Measurements from ENCODE around the gene COA3.

COA3 gene

GRCh38 chr17:42798383-42799380 is at the start of gene COA3, which contains the start of gene CNTD1:
TSS of gene COA3 (minus strand) at chr17:42798704. CDS start at chr17:42798681, 23 bp downstream.
TSS of gene CNTD1 (plus strand) at chr17:42798861. CDS start at chr17:42799068, 207 bp downstream.
- DNase-seq (ENCODE audit: low read depth) = peak; percentile 48
- H3K4me3 ChIP-seq (ENCODE audit: low read length) = peak within 1 kb of the TSS; percentile 79
- TF ChIP-seq CTCF (conservative IDR thresholded peaks at IDR 0.05; ENCODE audit: low read depth, low read length) = no peak

- DNase-seq (ENCODE audit: low read depth) = no peak
- no peak overlapping the region for H3K4me3 ChIP-seq (ENCODE audit: low read length)
- TF ChIP-seq CTCF (conservative IDR thresholded peaks at IDR 0.05; ENCODE audit: low read depth, low read length) = no peak
Observed at GRCh38 chr17:42848093-42848492, 49.6 kb upstream of the COA3 start.

GRCh38 chr17:42846594-42847280 is 48.2 kb upstream of the COA3 start:
- DNase-seq (ENCODE audit: low read depth) = no peak
- TF ChIP-seq CTCF (conservative IDR thresholded peaks at IDR 0.05; ENCODE audit: low read depth, low read length) = no peak
- H3K4me3 ChIP-seq (ENCODE audit: low read length) = no peak overlapping the region

GRCh38 chr17:42845918-42846593 is 47.6 kb upstream of the COA3 start:
- no peak for DNase-seq (ENCODE audit: low read depth)
- TF ChIP-seq CTCF (conservative IDR thresholded peaks at IDR 0.05; ENCODE audit: low read depth, low read length) = no peak
- no peak overlapping the region for H3K4me3 ChIP-seq (ENCODE audit: low read length)

GRCh38 chr17:42845556-42845917 is 47.0 kb upstream of the COA3 start:
- H3K4me3 ChIP-seq (ENCODE audit: low read length) = no peak overlapping the region
- TF ChIP-seq CTCF (conservative IDR thresholded peaks at IDR 0.05; ENCODE audit: low read depth, low read length) = no peak

GRCh38 chr17:42844761-42845555 is 46.5 kb upstream of the COA3 start:
- H3K4me3 ChIP-seq (ENCODE audit: low read length) = no peak overlapping the region
- TF ChIP-seq CTCF (conservative IDR thresholded peaks at IDR 0.05; ENCODE audit: low read depth, low read length) = no peak
- no peak for DNase-seq (ENCODE audit: low read depth)

More at GRCh38 chr17:42845556-42845917, 47.0 kb upstream of the COA3 start:
- no peak for DNase-seq (ENCODE audit: low read depth)

Data from retinal pigment epithelial cell (primary cell).